ENCODE data around the gene NELFE. TPM values are rescaled to one million over a fixed set of nuclear protein-coding genes. Genes with fewer than 3 reads are reported as not detected.
A peak's percentile ranks its signal among the peaks of the same experiment; 100 is the strongest.

Gene NELFE
- total RNA-seq, 1 donor from 2014 or later, result 100 TPM

GRCh38 chr6:31972709-31973350, 14.1 kb upstream of the NELFE start:
- intact Hi-C loops (cut with DNase I), result loop anchor here (10.0 kb wide), 1 partner anchor 1002 kb away; no protein-coding TSS in a partner anchor
- TF ChIP-seq CTCF (IDR thresholded peaks at IDR 0.05) (no peak), POLR2A (IDR thresholded peaks at IDR 0.05) (no peak), POLR2AphosphoS5 (IDR thresholded peaks at IDR 0.05; ENCODE audit: insufficient read depth in 1 of 2, low read depth in 1 of 2) (no peak)
- peak overlapping the region; percentile 95 for H3K27ac ChIP-seq
- H3K9me3 ChIP-seq, result no peaks in the 10 kb centered on the region
- no peaks in the 10 kb centered on the region for H3K27me3 ChIP-seq
- DNase-seq (ENCODE audit: extremely low spot score in 2 of 2), result no peak
- H3K4me1 ChIP-seq, result peaks cover 42% of the 10 kb centered on the region
- H3K36me3 ChIP-seq, result peaks cover 0 to 22% of the 10 kb centered on the region in 2 donors
- peak overlapping the region; percentile 74 to 76 for H3K4me3 ChIP-seq

GRCh38 chr6:31971993-31972708, 13.4 kb upstream of the NELFE start, which contains the start of gene DXO:
TSS of gene DXO (minus strand) at chr6:31972138. CDS start at chr6:31971675, 463 bp downstream.
- Histone ChIP-seq H3K4me3 (peak within 1 kb of the TSS; percentile 74 to 76), H3K27me3 (no peaks in the 10 kb centered on the region), H3K4me1 (peaks cover 42% of the 10 kb centered on the region), H3K36me3 (peaks cover 0 to 29% of the 10 kb centered on the region in 2 donors), H3K27ac (peak within 1 kb of the TSS; percentile 95), H3K9me3 (no peaks in the 10 kb centered on the region)
- intact Hi-C loops (cut with DNase I), result loop anchor here (10.0 kb wide), 1 partner anchor 1003 kb away; no protein-coding TSS in a partner anchor
- TF ChIP-seq POLR2AphosphoS5 (IDR thresholded peaks at IDR 0.05; ENCODE audit: insufficient read depth in 1 of 2, low read depth in 1 of 2) (peak; percentile 92 to 96), CTCF (IDR thresholded peaks at IDR 0.05) (no peak), POLR2A (IDR thresholded peaks at IDR 0.05) (peak in 1 of 2 donors; percentile 41)
- peak in 1 of 2 donors; percentile 99 for DNase-seq (ENCODE audit: extremely low spot score in 2 of 2)

DNA sequence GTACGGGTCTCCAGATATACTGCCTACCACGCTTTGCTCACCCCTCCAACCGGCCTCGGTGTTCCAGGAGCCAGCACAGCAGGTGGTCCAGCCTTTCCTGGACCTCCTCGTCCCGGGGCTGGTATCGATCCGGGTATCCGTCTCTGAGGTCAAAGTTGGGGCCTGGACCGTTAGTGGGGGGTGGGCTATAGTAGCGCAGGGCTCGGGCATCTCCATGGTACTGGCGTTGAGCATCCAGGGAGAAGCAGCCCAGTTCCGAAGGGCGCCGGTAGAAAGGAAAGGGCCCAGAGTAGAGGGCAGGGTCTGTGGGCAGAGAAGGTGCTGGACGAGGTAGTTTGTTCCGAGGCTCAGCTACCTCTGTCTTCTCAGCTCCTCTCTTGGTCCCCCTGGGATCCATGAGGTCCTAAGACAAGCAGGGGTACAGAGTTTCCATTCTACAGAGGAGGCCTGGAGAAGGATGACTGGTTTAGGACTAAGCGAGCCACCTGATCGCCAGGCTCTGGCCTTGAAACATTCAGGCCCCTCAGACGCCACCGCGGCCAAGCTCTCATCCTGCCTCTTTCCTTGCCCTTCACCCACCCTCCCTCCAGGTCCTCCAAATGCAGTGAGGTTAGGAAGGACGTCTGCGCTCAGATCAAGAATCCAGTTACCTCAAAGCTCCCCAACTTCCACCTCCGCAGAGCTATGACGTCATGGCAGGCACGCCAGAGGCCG, 12.7 kb upstream of the NELFE start:
- Histone ChIP-seq H3K9me3 (no peaks in the 10 kb centered on the region), H3K27me3 (no peaks in the 10 kb centered on the region), H3K27ac (peak overlapping the region; percentile 95), H3K4me3 (peak overlapping the region; percentile 74 to 76), H3K4me1 (peaks cover 42% of the 10 kb centered on the region), H3K36me3 (peaks cover 0 to 36% of the 10 kb centered on the region in 2 donors)
- DNase-seq (ENCODE audit: extremely low spot score in 2 of 2), result no peak
- TF ChIP-seq CTCF (IDR thresholded peaks at IDR 0.05), result no peak
- no peak for TF ChIP-seq POLR2A (IDR thresholded peaks at IDR 0.05)
- no peak for TF ChIP-seq POLR2AphosphoS5 (IDR thresholded peaks at IDR 0.05; ENCODE audit: insufficient read depth in 1 of 2, low read depth in 1 of 2)
- intact Hi-C loops (cut with DNase I), result loop anchor here (10.0 kb wide), 1 partner anchor 1003 kb away; no protein-coding TSS in a partner anchor

DNA sequence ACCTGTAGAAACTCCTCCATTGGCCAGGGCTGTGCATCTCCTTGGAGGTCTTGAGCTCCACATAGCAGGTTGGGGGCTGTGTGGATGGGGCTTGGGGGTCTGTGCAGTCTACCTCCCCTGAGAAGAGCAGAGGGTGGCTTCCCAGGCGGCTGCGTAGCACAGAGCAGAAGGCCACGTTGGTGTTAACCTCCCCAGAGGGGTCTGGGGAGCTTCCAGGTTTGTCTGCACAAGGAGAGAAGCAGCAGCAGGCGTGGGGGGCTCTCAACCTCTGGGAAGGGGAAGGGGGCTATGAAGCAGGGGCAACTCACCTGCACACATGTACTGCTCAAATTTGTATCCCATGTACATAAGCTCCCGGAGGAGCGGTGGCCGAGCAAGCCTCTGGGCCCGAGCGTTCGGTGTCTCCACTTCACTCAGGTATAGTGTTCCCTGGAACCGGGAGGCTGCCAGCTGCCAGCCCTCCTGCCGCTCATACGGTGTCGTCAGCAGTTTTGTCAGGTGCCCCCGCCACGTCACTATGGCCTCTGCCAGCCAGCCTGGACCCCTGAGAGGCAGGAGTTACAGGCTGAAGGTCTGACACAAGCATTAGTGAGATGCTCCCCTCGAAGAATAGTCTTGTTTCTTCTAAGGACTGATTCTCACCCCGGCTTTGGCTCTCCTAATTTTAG, 12.0 kb upstream of the NELFE start:
- intact Hi-C loops (cut with DNase I), result loop anchor here (10.0 kb wide), 1 partner anchor 1004 kb away; no protein-coding TSS in a partner anchor
- Histone ChIP-seq H3K36me3 (peaks cover 0 to 43% of the 10 kb centered on the region in 2 donors), H3K4me1 (peaks cover 42% of the 10 kb centered on the region), H3K4me3 (peak overlapping the region; percentile 74 to 76), H3K27me3 (no peaks in the 10 kb centered on the region), H3K27ac (peak overlapping the region; percentile 95), H3K9me3 (no peaks in the 10 kb centered on the region)
- TF ChIP-seq POLR2A (IDR thresholded peaks at IDR 0.05) (no peak), CTCF (IDR thresholded peaks at IDR 0.05) (no peak), POLR2AphosphoS5 (IDR thresholded peaks at IDR 0.05; ENCODE audit: insufficient read depth in 1 of 2, low read depth in 1 of 2) (no peak)
- no peak for DNase-seq (ENCODE audit: extremely low spot score in 2 of 2)

Measured in vagina (tissue), 2 donors.